Activated CD8-positive, alpha-beta memory T cell treated with anti-CD3 and anti-CD28 coated beads for 4 hours (primary cell): ENCODE measurements around the gene DPYD.

Source experiments
- DNase-seq, 2 donors: peaks; one replicate each; pipeline ENCODE4 v3.0.0-alpha.2; 2020; ENCODE audit warnings: low read depth in 2 of 2

The DPYD gene

DNA sequence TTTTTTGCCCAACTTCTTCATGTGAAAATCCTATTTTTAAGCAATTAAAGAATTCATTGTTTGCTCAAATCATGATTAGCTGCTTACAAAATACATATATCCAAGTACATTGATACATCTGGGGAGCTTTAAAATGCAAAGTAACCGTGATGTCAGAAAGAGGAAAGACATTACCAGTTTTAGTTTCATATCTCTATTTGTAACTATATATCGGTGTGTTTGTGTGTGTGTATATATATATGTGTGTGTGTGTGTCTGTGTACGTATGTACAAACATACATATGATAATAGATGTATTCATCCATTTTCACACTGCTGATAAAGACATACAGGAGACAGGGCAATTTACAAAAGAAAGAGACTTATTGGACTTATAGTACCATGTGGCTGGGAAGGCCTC is 310.1 kb downstream of the DPYD start:
- DNase-seq = no peak

DNA sequence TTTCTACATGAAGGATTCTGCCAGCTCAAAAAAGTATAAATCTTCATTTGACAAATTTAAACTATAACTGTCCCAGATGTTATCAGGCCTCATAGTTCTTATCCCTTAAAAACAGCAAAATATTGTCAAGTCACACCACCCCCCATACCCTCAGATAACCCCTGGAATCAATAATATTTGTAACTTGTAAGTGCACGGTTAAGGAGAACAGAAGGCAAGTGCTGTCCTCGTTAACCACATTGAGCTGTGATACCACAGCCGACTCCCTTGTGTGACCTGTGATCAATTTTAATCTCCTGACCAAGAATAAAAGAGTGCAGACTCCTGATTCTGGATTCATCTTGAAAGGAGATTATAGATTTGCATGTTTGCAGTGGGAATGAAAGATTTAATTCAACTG is 310.7 kb downstream of the DPYD start:
- DNase-seq = no peak

DNA sequence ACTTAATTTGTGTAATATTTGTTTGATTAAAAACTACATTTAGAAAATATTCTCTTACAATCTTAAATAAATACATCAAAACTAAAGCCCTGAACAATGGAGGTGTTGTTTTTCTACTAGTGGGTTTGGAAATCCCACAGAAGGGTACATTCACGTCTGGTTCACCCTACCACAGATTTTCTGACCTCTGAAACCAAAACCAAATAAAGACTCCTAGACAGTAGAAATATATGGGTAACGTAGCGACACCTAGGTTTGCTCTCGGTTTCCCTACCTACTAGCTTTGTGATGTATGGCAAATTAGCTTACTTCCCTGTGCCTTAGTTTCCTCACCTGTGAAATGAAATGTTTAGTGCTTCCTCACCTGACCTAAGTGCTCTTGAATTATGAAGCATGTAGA is 312.6 kb downstream of the DPYD start:
- DNase-seq = no peak

- no peak for DNase-seq
Measured at GRCh38 chr1:97603776-97604175, 317.1 kb downstream of the DPYD start.

GRCh38 chr1:97603218-97603617 is 317.6 kb downstream of the DPYD start:
- no peak for DNase-seq

GRCh38 chr1:97599447-97599846 is 321.4 kb downstream of the DPYD start:
- DNase-seq = no peak

DNA sequence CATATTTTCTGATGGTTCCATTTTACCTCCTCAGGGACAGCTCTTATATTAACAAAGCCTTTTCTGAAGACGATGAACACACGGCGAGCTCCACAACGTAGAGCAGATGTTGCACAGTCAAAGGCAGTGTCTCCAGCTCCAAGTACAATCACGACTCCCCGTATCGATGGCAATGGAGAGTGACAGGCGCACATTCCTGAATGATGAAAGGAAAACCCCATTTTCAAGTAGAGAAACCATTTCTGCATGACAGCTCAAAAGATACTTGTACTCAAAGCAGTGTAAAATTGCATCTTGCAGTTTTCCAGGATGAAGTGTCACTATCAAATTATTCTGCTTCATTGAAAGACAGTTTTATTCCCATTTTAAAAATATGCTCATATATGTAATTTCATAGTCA is 327.6 kb downstream of the DPYD start:
- DNase-seq = no peak

GRCh38 chr1:97588772-97589171 is 332.1 kb downstream of the DPYD start:
- DNase-seq = no peak

DNA sequence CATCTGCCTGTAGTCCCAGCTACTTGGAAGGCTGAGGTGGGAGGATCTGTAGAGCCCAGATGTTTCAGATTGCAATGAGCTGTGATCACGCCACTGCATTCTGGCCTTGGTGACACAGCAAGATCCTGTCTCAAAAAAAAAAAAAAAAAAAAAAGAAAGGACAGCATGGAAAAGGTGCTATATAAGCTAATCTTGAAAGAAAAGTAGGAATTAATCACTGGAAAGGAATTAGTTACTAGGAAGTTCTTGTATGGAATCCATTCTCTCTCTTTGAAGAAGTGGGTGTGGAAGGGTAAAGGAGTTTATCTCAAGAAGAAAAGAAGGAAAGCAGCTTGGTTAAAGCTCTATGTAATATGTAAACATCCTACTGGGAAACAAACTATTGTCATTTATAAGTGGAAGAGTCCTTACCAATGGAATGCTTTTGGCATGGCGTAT is 339.2 kb downstream of the DPYD start:
- DNase-seq = no peak

DNA sequence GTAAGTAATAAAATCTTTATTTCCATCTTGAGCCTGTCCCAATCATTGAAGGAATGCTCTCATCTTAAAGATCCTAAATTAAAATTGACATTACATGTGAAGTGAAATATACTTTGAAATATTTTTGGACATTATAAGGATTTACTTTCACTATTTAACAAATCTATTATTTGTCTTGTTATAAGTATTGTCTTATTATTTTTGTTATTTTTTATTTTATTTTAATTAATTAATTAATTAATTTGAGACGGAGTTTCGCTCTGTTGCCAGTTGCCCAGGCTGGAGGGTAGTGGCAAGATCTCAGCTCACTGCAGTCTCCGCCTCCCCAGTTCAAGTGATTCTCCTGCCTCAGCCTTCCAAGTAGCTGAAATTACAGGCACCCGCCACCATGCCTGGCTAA is 343.2 kb downstream of the DPYD start:
- DNase-seq = no peak

DNA sequence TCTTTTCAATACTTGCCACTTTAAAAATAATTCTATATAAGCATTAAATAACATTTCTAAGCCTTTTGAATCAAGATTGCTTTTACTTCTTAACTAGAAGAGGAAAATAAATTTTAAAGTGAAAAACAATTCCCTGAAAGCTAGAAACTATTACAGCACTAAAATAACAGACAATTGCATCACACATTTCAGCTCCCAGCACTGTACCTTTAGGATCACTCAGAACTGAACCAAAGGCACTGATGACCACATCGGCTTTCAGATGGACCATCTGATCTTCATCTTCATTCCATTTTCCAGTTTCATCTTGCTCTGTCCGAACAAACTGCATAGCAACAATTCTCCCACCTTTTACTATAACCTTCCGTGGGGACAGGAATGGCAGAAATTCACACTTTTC is 347.3 kb downstream of the DPYD start:
- no peak for DNase-seq

DNA sequence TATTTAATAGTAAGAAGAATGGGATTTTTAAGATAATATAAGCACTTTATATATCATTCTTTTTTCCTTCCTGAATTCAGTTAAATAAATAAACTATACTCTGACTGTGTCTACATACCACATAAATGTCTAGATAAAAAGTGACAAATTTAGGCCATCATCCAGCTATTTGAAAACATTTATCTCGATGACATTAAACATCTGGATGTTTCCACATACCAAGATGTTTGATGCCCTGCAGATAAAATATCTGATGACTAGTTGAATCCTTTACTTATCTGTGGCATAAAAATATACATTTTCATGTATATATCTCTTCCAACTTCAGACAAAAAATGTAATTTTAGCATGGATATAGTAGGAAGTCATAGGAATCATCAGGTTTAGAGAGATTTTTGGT is 348.3 kb downstream of the DPYD start:
- DNase-seq = no peak

GRCh38 chr1:97571760-97572159 is 349.1 kb downstream of the DPYD start:
- DNase-seq = no peak

DNA sequence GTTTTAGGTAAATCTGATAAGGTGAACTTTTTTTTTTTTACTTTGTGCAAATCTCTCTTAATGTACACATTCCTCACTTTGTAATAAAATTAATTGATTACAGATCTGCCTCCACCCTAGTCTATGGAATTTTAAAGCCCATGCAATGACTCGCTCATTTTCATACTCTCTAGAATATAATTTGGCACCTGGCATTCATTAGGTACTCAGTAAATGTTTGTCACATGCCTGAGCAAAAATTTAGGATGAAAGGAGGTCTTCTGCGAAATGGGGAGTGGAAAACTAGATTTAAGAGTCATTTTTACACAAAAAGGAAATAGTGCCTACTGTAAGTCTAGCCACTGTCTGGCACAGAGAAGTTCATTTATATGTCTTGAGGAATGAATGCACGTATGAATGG is 350.1 kb downstream of the DPYD start:
- DNase-seq = no peak

- no peak for DNase-seq
Measured at GRCh38 chr1:97567000-97567749, 353.7 kb downstream of the DPYD start.

- DNase-seq = no peak
Measured at GRCh38 chr1:97565886-97566285, 354.9 kb downstream of the DPYD start.

DNA sequence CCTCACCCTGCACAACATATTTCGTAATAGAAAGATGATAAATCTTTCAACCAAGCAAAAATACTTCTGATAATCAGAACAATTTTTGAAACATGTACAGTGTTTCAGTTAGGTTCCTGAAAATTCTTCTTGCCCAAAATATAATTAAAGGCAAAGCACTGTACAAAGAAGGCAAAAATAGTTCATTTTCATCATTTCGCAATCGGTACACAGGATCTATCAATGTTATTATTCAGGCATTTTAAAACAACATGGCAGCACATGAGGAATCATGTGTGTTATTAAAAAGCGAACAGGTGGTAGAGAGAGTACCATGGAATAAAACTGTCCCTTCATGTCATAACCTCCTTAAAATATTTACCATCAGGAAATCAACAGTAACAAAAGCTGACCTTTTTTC is 356.9 kb downstream of the DPYD start:
- DNase-seq = no peak

DNA sequence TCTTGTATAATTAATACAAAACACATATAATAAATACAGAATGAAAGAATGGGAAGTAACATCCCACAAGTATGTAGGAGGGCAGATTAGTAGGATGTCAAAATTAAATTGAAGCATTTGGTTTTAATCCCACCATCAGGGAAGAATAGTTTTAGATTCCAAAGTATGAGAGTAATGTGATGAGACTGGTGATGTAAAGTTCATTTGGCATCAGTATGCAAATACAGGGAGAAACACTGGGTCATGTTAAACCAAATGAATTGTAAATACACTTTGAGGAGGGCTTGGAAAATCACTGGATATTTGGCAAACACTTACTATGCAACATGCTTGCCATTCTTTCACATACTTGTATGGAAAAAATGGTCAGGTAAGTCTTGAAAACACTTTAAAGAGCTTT is 358.8 kb downstream of the DPYD start:
- no peak for DNase-seq

DNA sequence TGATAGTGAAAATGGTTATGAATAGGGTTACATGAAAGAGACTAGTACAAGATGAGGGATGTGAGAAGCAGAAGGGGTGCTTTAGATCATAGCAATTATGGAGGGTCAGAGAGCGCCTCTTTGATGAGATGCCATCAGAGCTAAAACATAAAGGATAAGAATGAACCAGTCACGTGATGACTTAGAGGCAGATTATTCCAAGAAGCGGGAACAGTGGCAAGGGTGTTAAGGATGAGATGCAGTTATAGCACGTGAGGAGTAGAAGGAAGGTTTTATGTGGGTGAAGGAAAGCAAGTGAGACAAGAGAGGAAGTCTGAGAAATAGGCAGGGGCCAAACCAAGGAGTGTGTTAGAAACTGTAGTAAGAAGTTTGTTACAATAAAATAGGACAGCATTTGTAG is 360.1 kb downstream of the DPYD start:
- DNase-seq = no peak

DNA sequence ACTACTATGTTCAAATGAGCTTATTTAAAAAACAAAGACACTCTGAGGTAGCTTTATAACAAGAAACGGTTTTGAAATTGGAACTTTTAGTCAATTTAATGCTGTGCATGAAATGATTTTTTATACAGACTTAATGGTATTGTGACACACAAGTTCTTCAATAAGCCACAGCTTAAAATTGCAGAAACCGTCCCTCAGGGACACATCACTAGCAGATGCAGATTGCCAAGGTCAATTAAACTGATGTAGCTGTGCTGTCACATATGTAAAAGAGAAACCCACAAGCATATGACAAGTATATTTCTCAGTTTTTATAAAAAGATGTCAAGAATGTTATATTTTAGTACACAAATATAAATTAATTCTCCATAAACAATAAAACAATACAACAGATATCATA is 366.9 kb downstream of the DPYD start:
- DNase-seq = no peak

DNA sequence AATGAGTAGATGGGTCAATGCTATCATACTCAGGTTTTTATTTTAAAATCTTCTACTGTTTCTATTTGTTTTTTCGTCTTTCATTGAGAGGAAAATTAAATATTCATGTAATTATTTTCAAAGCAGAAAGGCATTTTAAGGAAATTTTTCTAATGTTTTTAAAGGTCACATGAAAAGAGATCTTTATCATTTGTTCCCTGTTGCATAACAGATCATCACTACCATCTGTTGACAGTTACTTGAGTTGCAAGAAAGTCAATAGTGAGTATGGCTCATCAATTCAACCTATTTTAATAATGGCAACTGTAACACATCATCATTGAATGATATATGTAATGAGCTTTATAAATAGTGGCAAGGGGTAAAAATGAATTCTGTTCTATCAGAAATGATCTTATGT is 369.7 kb downstream of the DPYD start:
- no peak for DNase-seq

DNA sequence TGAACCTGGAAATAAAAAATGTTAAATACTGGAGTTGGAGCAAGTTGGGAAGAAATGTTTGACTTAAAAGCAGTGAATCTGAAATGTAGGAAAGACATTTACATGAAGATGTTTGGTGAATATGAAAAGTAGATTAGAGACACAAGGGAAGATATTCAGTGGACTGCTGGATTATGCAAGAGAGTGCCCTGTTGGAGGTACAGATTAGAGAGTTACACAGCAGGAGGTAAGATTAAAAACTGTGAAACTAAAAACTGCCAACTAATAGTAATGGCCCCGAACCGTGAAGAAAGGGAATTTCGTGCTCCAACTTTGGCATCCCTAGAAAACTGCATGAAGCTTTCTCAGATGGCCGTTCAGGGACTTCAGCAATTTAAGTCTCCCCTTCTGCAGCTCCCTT is 375.4 kb downstream of the DPYD start:
- DNase-seq = no peak

DNA sequence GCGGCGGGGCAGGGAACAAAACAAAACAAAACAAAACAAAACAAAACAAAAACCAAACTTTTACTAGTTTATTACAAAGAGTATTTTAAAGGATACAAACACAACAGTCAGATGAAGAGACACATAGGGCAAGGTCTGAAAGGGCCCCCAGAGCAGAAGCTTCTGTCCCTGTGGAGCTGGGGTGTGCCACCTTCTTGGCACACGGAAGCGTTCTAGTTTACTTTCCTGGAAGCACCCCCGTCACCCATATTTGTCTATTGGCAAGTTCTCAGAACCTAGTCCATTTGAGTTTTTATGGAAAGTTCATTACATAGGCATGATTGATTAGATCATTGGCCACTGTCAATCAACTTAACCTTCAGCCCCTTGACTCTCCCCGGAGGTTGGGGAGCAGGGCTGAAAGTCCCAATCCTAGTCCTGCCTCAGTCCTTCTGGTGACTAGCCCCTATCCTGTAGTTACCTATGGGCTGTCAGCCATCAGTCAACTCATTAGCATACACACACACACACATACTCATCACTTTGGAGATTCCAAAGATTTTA is 380.4 kb downstream of the DPYD start:
- DNase-seq = no peak

GRCh38 chr1:97538113-97538512 is 382.7 kb downstream of the DPYD start:
- no peak for DNase-seq
